Left ventricle myocardium inferior (tissue), 1 donor: ENCODE measurements around the gene PLCB1. TPM values are rescaled to one million over a fixed set of nuclear protein-coding genes. Genes with fewer than 3 reads are reported as not detected.

Experiments
- DNase-seq: peaks from one replicate; pipeline ENCODE4 v3.0.0-alpha.2; 2020
- H3K27ac ChIP-seq: fragments of 200-600 bp; replicated peaks from 2 replicates; pipeline ENCODE4 v1.8.0; 2021
- H3K27me3 ChIP-seq: fragments of 200-600 bp; 2 replicates; pipeline ENCODE4 v1.8.0; 2021; ENCODE audit warnings: low read depth
- H3K36me3 ChIP-seq: fragments of 200-600 bp; 2 replicates; pipeline ENCODE4 v1.8.0; 2021
- H3K4me1 ChIP-seq: fragments of 200-600 bp; 2 replicates; pipeline ENCODE4 v1.8.0; 2021
- H3K4me3 ChIP-seq: fragments of 200-600 bp; 2 replicates; pipeline ENCODE4 v1.8.0; 2021; ENCODE audit warnings: mild to moderate bottlenecking, moderate library complexity
- H3K9me3 ChIP-seq: fragments of 200-600 bp; replicated peaks from 2 replicates; pipeline ENCODE4 v1.8.0; 2021
- intact Hi-C: fragments of 100-400 bp; cut with micrococcal nuclease; formaldehyde crosslinking; loops from one replicate; pipeline ENCODE4 v1.11.0; 2022
- total RNA-seq: library from RNA; stranded (reverse); fragmentation: NEBNext Ultra II Directional; extraction: Animal tissue kit (Norgen Biotek cat#: 25700); gene quantifications from one replicate; pipeline ENCODE4 v1.2.1, GENCODE V29; 2021
- TF ChIP-seq, protein P1 (sequence below): fragments of 200-600 bp; IDR thresholded peaks from 2 replicates; pipeline ENCODE4 v1.8.0; 2021; ENCODE audit warnings: antibody characterized with exemption, mild to moderate bottlenecking, borderline replicate concordance
- donor health status: DM: no; HTN: yes; CAD: no; lungs with severe emphysema.

The PLCB1 gene
- total RNA-seq, 1 donor from 2014 or later: 6.0 TPM

DNA sequence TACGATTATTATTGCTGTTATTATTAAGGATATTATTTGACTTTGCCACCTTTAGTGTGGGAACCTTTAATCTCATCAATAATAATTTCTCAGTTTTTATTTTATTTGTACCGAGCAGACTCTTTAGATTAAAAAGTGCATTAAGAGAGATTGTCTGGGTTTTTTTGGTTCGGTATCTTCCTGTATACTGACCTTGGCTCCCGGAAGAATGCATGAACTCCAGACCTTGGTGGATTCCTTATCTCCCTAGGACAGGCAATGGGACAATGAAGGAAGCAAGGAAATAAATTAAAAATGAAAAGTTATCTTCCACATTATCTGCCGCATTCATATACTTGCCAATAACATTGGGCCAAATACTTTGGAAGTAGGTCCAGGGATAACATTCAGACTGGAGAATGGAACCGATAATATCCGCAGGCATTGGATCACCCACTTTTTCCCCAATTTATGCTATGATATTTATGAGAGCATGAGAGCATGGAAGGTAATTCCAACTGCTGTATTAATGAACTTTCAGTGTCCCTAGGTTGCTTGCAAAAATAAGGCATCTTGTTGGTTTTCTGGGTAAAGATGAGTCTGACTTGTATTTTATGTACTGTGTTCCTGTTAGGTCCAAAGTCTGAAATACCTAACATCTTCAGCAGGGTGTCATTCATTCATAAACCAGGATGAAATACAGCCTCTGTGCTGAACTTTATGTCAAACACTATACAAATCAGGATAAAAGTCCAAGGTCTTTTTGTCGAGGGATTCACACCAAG, 232.1 kb downstream of the PLCB1 start:
- Histone ChIP-seq H3K27ac (no peak overlapping the region), H3K36me3 (no peaks in the 10 kb centered on the region), H3K4me1 (peaks cover 16% of the 10 kb centered on the region), H3K27me3 (no peaks in the 10 kb centered on the region), H3K9me3 (no peaks in the 10 kb centered on the region), H3K4me3 (no peak overlapping the region)
- DNase-seq: no peak
- TF ChIP-seq, protein P1, sequence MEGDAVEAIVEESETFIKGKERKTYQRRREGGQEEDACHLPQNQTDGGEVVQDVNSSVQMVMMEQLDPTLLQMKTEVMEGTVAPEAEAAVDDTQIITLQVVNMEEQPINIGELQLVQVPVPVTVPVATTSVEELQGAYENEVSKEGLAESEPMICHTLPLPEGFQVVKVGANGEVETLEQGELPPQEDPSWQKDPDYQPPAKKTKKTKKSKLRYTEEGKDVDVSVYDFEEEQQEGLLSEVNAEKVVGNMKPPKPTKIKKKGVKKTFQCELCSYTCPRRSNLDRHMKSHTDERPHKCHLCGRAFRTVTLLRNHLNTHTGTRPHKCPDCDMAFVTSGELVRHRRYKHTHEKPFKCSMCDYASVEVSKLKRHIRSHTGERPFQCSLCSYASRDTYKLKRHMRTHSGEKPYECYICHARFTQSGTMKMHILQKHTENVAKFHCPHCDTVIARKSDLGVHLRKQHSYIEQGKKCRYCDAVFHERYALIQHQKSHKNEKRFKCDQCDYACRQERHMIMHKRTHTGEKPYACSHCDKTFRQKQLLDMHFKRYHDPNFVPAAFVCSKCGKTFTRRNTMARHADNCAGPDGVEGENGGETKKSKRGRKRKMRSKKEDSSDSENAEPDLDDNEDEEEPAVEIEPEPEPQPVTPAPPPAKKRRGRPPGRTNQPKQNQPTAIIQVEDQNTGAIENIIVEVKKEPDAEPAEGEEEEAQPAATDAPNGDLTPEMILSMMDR: no peak
- intact Hi-C loops: no loop called here

DNA sequence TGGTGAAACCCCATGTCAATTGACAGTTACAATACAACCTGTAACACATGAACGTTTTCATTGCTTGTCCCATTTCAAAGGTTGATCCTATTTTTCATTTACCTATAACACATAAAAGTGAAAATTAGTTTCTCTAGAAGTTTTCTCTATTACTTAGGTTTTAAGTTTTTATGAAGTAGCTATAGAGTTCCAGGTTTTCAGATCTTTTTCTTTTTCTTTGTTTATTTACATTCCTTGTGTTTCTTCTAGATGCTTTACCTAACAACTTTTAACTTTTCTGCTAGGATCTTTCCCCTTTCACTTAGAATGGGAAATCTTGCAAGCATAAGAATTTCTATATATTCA, 232.6 kb downstream of the PLCB1 start:
- H3K27me3 ChIP-seq: no peaks in the 10 kb centered on the region
- no peaks in the 10 kb centered on the region for H3K9me3 ChIP-seq
- H3K27ac ChIP-seq: no peak overlapping the region
- TF ChIP-seq, protein P1: no peak
- intact Hi-C loops: no loop called here
- H3K4me1 ChIP-seq: peaks cover 16% of the 10 kb centered on the region
- H3K36me3 ChIP-seq: no peaks in the 10 kb centered on the region
- H3K4me3 ChIP-seq: no peak overlapping the region
- DNase-seq: no peak

DNA sequence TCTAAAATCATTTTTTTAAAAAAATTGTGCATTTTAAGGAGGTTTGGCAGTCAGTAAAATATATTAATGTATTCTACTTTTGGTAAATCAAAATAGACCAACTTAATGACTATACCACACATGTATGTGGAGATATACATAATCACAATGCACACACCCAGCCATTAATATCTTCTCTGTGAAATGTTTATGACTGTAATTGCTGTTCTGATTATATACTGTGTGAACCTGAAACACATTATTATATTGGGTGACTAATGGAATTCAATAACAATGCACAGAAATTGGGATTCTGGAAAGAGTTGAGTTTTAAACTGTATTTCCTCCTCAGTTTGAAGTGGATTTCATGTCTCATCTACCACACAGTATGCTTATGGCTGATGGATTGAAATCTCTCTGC, 233.6 kb downstream of the PLCB1 start:
- Histone ChIP-seq H3K27me3 (no peaks in the 10 kb centered on the region), H3K4me3 (no peak overlapping the region), H3K27ac (no peak overlapping the region), H3K9me3 (no peaks in the 10 kb centered on the region), H3K36me3 (no peaks in the 10 kb centered on the region), H3K4me1 (peaks cover 7% of the 10 kb centered on the region)
- no peak for DNase-seq
- TF ChIP-seq, protein P1: no peak
- intact Hi-C loops: no loop called here

DNA sequence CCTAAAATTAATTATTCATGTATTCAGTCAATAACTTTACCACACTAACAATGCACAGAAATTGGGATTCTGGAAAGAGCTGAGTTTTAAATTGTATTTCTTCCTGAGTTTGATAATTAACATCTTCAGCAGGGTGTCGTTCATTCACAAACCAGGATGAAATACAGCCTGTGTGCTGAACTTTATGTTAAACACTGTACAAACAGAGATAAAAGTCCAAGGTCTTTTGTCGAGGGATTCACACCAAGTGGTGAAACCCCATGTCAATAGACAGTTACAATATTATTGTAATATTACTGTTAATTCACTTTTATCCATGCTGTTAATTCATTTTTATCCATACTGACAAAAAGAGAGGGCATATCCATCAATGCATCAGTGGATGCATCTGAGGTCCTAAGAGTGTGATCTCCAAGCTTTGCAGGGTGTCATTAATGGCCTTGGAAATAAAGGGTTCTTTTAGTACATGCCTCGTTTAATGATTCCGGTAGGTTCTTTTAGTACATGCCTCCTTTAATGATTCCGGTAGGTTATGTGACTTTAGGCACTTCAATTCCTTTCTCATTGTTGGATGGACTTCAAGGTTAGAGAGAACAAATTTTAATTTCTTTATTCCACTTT, 234.3 kb downstream of the PLCB1 start:
- Histone ChIP-seq H3K27ac (no peak overlapping the region), H3K4me3 (no peak overlapping the region), H3K4me1 (no peaks in the 10 kb centered on the region), H3K36me3 (no peaks in the 10 kb centered on the region), H3K27me3 (no peaks in the 10 kb centered on the region), H3K9me3 (no peaks in the 10 kb centered on the region)
- DNase-seq: no peak
- TF ChIP-seq, protein P1: no peak
- intact Hi-C loops: no loop called here

DNA sequence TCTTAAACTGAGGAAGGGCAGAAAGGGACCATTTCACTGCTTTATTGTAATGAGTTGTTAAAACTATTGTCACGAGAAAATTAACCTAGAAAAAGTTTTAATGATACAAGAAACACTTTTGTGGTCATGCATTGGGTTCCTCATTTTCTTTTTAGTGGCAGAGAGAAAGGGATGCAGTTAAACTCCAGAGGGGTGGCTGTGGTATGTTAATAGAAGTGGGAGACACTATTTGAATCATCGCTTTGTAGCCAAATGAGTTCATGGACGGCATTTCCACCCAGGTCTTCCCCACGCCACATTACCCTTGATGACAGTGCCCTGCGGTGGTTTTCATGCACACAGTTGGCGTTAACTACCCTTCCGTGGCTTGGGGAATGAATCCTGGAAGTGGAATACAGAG, 235.6 kb downstream of the PLCB1 start:
- Histone ChIP-seq H3K27ac (no peak overlapping the region), H3K4me1 (no peaks in the 10 kb centered on the region), H3K36me3 (no peaks in the 10 kb centered on the region), H3K27me3 (no peaks in the 10 kb centered on the region), H3K9me3 (no peaks in the 10 kb centered on the region), H3K4me3 (no peak overlapping the region)
- intact Hi-C loops: no loop called here
- TF ChIP-seq, protein P1: no peak
- no peak for DNase-seq
